ENCODE data around the gene LRFN2.

The LRFN2 gene

GRCh38 chr6:40586369-40587201, 579 bp downstream of the LRFN2 start:
- no peak for DNase-seq (ENCODE audit: low read depth in 2 of 2)

GRCh38 chr6:40585651-40586269, 1.4 kb downstream of the LRFN2 start:
- no peak for DNase-seq (ENCODE audit: low read depth in 2 of 2)

- no peak for DNase-seq (ENCODE audit: low read depth in 2 of 2)
Observed at GRCh38 chr6:40585223-40585622, 1.9 kb downstream of the LRFN2 start.

- no peak for DNase-seq (ENCODE audit: low read depth in 2 of 2)
Observed at GRCh38 chr6:40584741-40585140, 2.4 kb downstream of the LRFN2 start.

- DNase-seq (ENCODE audit: low read depth in 2 of 2), result no peak
Observed at GRCh38 chr6:40583709-40584108, 3.5 kb downstream of the LRFN2 start.

GRCh38 chr6:40582892-40583291, 4.3 kb downstream of the LRFN2 start:
- no peak for DNase-seq (ENCODE audit: low read depth in 2 of 2)

- no peak for DNase-seq (ENCODE audit: low read depth in 2 of 2)
Observed at GRCh38 chr6:40579101-40579500, 8.1 kb downstream of the LRFN2 start.

- DNase-seq (ENCODE audit: low read depth in 2 of 2), result no peak
Observed at GRCh38 chr6:40577672-40578071, 9.5 kb downstream of the LRFN2 start.

- no peak for DNase-seq (ENCODE audit: low read depth in 2 of 2)
Observed at GRCh38 chr6:40573221-40573620, 13.9 kb downstream of the LRFN2 start.

- no peak for DNase-seq (ENCODE audit: low read depth in 2 of 2)
Observed at GRCh38 chr6:40569162-40569910, 17.8 kb downstream of the LRFN2 start.

- DNase-seq (ENCODE audit: low read depth in 2 of 2), result no peak
Observed at GRCh38 chr6:40568062-40568708, 19.0 kb downstream of the LRFN2 start.

- DNase-seq (ENCODE audit: low read depth in 2 of 2), result no peak
Observed at GRCh38 chr6:40563111-40563510, 24.1 kb downstream of the LRFN2 start.

GRCh38 chr6:40559056-40559455, 28.1 kb downstream of the LRFN2 start:
- DNase-seq (ENCODE audit: low read depth in 2 of 2), result no peak

GRCh38 chr6:40558102-40558501, 29.1 kb downstream of the LRFN2 start:
- DNase-seq (ENCODE audit: low read depth in 2 of 2), result no peak

GRCh38 chr6:40556881-40557280, 30.3 kb downstream of the LRFN2 start:
- no peak for DNase-seq (ENCODE audit: low read depth in 2 of 2)

GRCh38 chr6:40556023-40556422, 31.1 kb downstream of the LRFN2 start:
- no peak for DNase-seq (ENCODE audit: low read depth in 2 of 2)

- no peak for DNase-seq (ENCODE audit: low read depth in 2 of 2)
Observed at GRCh38 chr6:40555092-40555491, 32.1 kb downstream of the LRFN2 start.

GRCh38 chr6:40552941-40553340, 34.2 kb downstream of the LRFN2 start:
- DNase-seq (ENCODE audit: low read depth in 2 of 2), result no peak

- no peak for DNase-seq (ENCODE audit: low read depth in 2 of 2)
Observed at GRCh38 chr6:40551966-40552505, 35.1 kb downstream of the LRFN2 start.

GRCh38 chr6:40550202-40551101, 36.7 kb downstream of the LRFN2 start:
- DNase-seq (ENCODE audit: low read depth in 2 of 2), result no peak

- DNase-seq (ENCODE audit: low read depth in 2 of 2), result no peak
Observed at GRCh38 chr6:40545954-40546353, 41.2 kb downstream of the LRFN2 start.
